PFSK-1 (cell line): ENCODE measurements around the gene APBB2.

Experiments used
- POLR2AphosphoS5 ChIP-seq: IDR thresholded peaks from 2 replicates; pipeline ENCODE4 v1.6.1; 2012; ENCODE audit warnings: low read depth, mild to moderate bottlenecking, control low read depth, low read length, moderate library complexity
- REST ChIP-seq, 2 experiments: IDR thresholded peaks; 2 replicates each; pipeline versions ENCODE4 v1.6.1 to v1.8.0; 2011 to 2012; ENCODE audit warnings: low read depth in 2 of 2, low read length in 2 of 2, control low read depth in 1 of 2, inconsistent platforms in 1 of 2, mild to moderate bottlenecking in 1 of 2, moderate library complexity in 1 of 2; ENCODE audit not compliant: insufficient read depth in 1 of 2
- SIN3A ChIP-seq: IDR thresholded peaks from 2 replicates; pipeline ENCODE4 v1.6.1; 2012; ENCODE audit warnings: mild to moderate bottlenecking, low read length, moderate library complexity, borderline replicate concordance; ENCODE audit not compliant: insufficient read depth

GRCh38 chr4:40949358-40950100 is 264.8 kb downstream of the APBB2 start:
- TF ChIP-seq REST (IDR thresholded peaks at IDR 0.05; ENCODE audit: insufficient read depth in 1 of 2, low read depth in 2 of 2, low read length in 2 of 2) (no peak), POLR2AphosphoS5 (no peak), SIN3A (no peak)
